Neural cell (in vitro differentiated cells): Measurements from ENCODE around the gene ADK. TPM values are rescaled to one million over a fixed set of nuclear protein-coding genes. Genes with fewer than 3 reads are reported as not detected.

Source experiments
- H2AFZ ChIP-seq: fragments of 200-600, 300-800 bp; sonication (generic), shearing (Covaris generic); 2 replicates; pipeline ENCODE4 v1.6.0; 2014; ENCODE audit warnings: low read depth, mild to moderate bottlenecking, antibody characterized with exemption, low read length, moderate library complexity
- H3F3A ChIP-seq: fragments of 200-600 bp; shearing (Covaris generic); 2 replicates; pipeline ENCODE4 v1.6.1; 2016; ENCODE audit warnings: mild to moderate bottlenecking, moderate library complexity, mixed read lengths, antibody characterized with exemption, low read length; ENCODE audit not compliant: insufficient read depth, poor library complexity, severe bottlenecking
- H3K27ac ChIP-seq: fragments of 200-600, 300-800 bp; sonication (generic), shearing (Covaris generic); 2 replicates; pipeline ENCODE4 v1.5.1; 2014; ENCODE audit warnings: mild to moderate bottlenecking, low read length, moderate library complexity
- H3K27me3 ChIP-seq: fragments of 300-800, 200-600 bp; sonication (generic), shearing (Covaris generic); 2 replicates; pipeline ENCODE4 v1.6.0; 2014; ENCODE audit warnings: mild to moderate bottlenecking, low read depth, low read length, moderate library complexity; ENCODE audit not compliant: insufficient read depth
- H3K36me3 ChIP-seq: fragments of 300-800, 200-600 bp; sonication (generic), shearing (Covaris generic); 2 replicates; pipeline ENCODE4 v1.5.1; 2014; ENCODE audit warnings: mild to moderate bottlenecking, antibody characterized with exemption, low read length, moderate library complexity; ENCODE audit not compliant: insufficient read depth
- H3K4me2 ChIP-seq: fragments of 300-800, 200-600 bp; sonication (generic), shearing (Covaris generic); 2 replicates; pipeline ENCODE4 v1.6.0; 2014; ENCODE audit warnings: mild to moderate bottlenecking, low read length
- H3K4me3 ChIP-seq: fragments of 300-800, 200-600 bp; sonication (generic), shearing (Covaris generic); 2 replicates; pipeline ENCODE4 v1.5.1; 2014; ENCODE audit warnings: mild to moderate bottlenecking, low read length, moderate library complexity
- H3K79me2 ChIP-seq: fragments of 200-600 bp; shearing (Covaris generic); replicated peaks from 2 replicates; pipeline ENCODE4 v1.6.0; 2014; ENCODE audit warnings: mild to moderate bottlenecking, low read length, moderate library complexity; ENCODE audit not compliant: insufficient read depth
- H3K9ac ChIP-seq: fragments of 300-800, 200-600 bp; sonication (generic), shearing (Covaris generic); 2 replicates; pipeline ENCODE4 v1.6.1; 2016; ENCODE audit warnings: mild to moderate bottlenecking, low read length, mixed read lengths
- H3K9me2 ChIP-seq: fragments of 200-600 bp; shearing (Covaris generic); 2 replicates; pipeline ENCODE4 v1.6.1; 2016; ENCODE audit warnings: mild to moderate bottlenecking, low read length, mixed read lengths; ENCODE audit not compliant: insufficient read depth
- H3K9me3 ChIP-seq: fragments of 200-600, 300-800 bp; sonication (generic), shearing (Covaris generic); 2 replicates; pipeline ENCODE4 v1.6.1; 2016; ENCODE audit warnings: mild to moderate bottlenecking, mixed run types, low read length, moderate library complexity, mixed read lengths
- H4K20me1 ChIP-seq: fragments of 200-600 bp; shearing (Covaris generic); 2 replicates; pipeline ENCODE4 v1.6.1; 2016; ENCODE audit warnings: mild to moderate bottlenecking, mixed run types; ENCODE audit not compliant: insufficient read depth
- EP300 ChIP-seq: fragments of 450-650 bp; conservative IDR thresholded peaks from 2 replicates; pipeline ENCODE4 v1.6.1; 2014; ENCODE audit warnings: antibody characterized with exemption, mild to moderate bottlenecking, moderate library complexity; ENCODE audit not compliant: poor library complexity, severe bottlenecking
- EZH2 ChIP-seq: fragments of 200-600, 300-800 bp; shearing (Covaris generic), sonication (generic); IDR thresholded peaks from 2 replicates; pipeline ENCODE4 v1.6.1; 2014; ENCODE audit warnings: antibody characterized with exemption, low read length, borderline replicate concordance, mild to moderate bottlenecking; ENCODE audit not compliant: insufficient read depth, poor library complexity, severe bottlenecking
- MXI1 ChIP-seq: fragments of 450-650 bp; conservative IDR thresholded peaks from 2 replicates; pipeline ENCODE4 v1.6.1; 2014; ENCODE audit warnings: antibody characterized with exemption, mild to moderate bottlenecking; ENCODE audit not compliant: poor library complexity, severe bottlenecking
- POLR2AphosphoS5 ChIP-seq: IDR thresholded peaks from 2 replicates; pipeline ENCODE4 v1.6.1; 2012
- RAD21 ChIP-seq: fragments of 450-650 bp; conservative IDR thresholded peaks from 2 replicates; pipeline ENCODE4 v1.6.1; 2014; ENCODE audit warnings: antibody characterized with exemption, mild to moderate bottlenecking, moderate library complexity
- REST ChIP-seq: IDR thresholded peaks from 2 replicates; pipeline ENCODE4 v1.6.1; 2012; ENCODE audit warnings: borderline replicate concordance
- SMC3 ChIP-seq: fragments of 450-650 bp; conservative IDR thresholded peaks from 2 replicates; pipeline ENCODE4 v1.6.1; 2014; ENCODE audit warnings: antibody characterized with exemption, mild to moderate bottlenecking, moderate library complexity; ENCODE audit not compliant: poor library complexity
- TAF1 ChIP-seq: IDR thresholded peaks from 2 replicates; pipeline ENCODE4 v1.6.1; 2012; ENCODE audit warnings: low read depth
- polyA plus RNA-seq: library from polyadenylated mRNA; depleted of rRNA; stranded (reverse); fragments of >200 nt; gene quantifications from 2 replicates; pipeline ENCODE4 v1.2.3, GENCODE V29; 2014

The ADK gene
- polyA plus RNA-seq, 1 donor from 2014 or later: 19.5 TPM

- Histone ChIP-seq H3K36me3 (no peaks in the 10 kb centered on the region), H3K79me2 (no peaks in the 10 kb centered on the region), H3F3A (no peaks in the 10 kb centered on the region), H3K9me2 (no peaks in the 10 kb centered on the region), H3K9ac (no peak overlapping the region), H3K4me3 (no peak overlapping the region), H3K27ac (no peak overlapping the region), H2AFZ (no peak overlapping the region), H3K4me2 (no peak overlapping the region), H3K9me3 (no peaks in the 10 kb centered on the region), H3K27me3 (no peaks in the 10 kb centered on the region), H4K20me1 (no peaks in the 10 kb centered on the region)
- no peak for TF ChIP-seq POLR2AphosphoS5
- no peak for TF ChIP-seq MXI1
- no peak for TF ChIP-seq REST
- TF ChIP-seq EP300: no peak
- no peak for TF ChIP-seq TAF1
Measured at GRCh38 chr10:74334221-74334620, 183.2 kb downstream of the ADK start.

GRCh38 chr10:74335501-74335900 lies 184.5 kb downstream of the ADK start:
- no peak overlapping the region for H3K4me3 ChIP-seq
- H3K79me2 ChIP-seq: no peaks in the 10 kb centered on the region
- no peaks in the 10 kb centered on the region for H3F3A ChIP-seq
- no peaks in the 10 kb centered on the region for H3K36me3 ChIP-seq
- no peak overlapping the region for H2AFZ ChIP-seq
- no peak overlapping the region for H3K9ac ChIP-seq
- H3K27me3 ChIP-seq: no peaks in the 10 kb centered on the region
- no peaks in the 10 kb centered on the region for H3K9me2 ChIP-seq
- H4K20me1 ChIP-seq: no peaks in the 10 kb centered on the region
- no peak overlapping the region for H3K4me2 ChIP-seq
- H3K9me3 ChIP-seq: no peaks in the 10 kb centered on the region
- TF ChIP-seq SMC3 (no peak), EP300 (no peak), POLR2AphosphoS5 (no peak), EZH2 (no peak), TAF1 (no peak), RAD21 (no peak), REST (no peak)
- no peak overlapping the region for H3K27ac ChIP-seq
